ENCODE measurements around the gene GNG7.

- TF ChIP-seq CTCF (IDR thresholded peaks at IDR 0.05) (no peak), POLR2A (IDR thresholded peaks at IDR 0.05) (no peak)
Observed at GRCh38 chr19:2716722-2717637, 14.5 kb upstream of the GNG7 start.

Data from right lobe of liver (tissue), 4 donors.